ENCODE measurements around the gene ETS1.
A peak's percentile ranks its signal among the peaks of the same experiment; 100 is the strongest.

The ETS1 gene

GRCh38 chr11:128522055-128522942 lies 65.1 kb downstream of the ETS1 start:
- H3K4me3 ChIP-seq (replicated peaks; ENCODE audit: low read depth, low read length): peak overlapping the region; percentile 84

GRCh38 chr11:128521682-128522054 lies 65.7 kb downstream of the ETS1 start:
- H3K4me3 ChIP-seq (replicated peaks; ENCODE audit: low read depth, low read length): peak overlapping the region; percentile 84
- TF ChIP-seq CTCF (IDR thresholded peaks at IDR 0.05; ENCODE audit: low read depth, low read length, missing control alignments): no peak
- DNase-seq (ENCODE audit: extremely low read depth, low read depth): no peak

More at GRCh38 chr11:128522055-128522942, 65.1 kb downstream of the ETS1 start:
- peak; percentile 91 for DNase-seq (ENCODE audit: extremely low read depth, low read depth)
- TF ChIP-seq CTCF (IDR thresholded peaks at IDR 0.05; ENCODE audit: low read depth, low read length, missing control alignments): no peak

DNA sequence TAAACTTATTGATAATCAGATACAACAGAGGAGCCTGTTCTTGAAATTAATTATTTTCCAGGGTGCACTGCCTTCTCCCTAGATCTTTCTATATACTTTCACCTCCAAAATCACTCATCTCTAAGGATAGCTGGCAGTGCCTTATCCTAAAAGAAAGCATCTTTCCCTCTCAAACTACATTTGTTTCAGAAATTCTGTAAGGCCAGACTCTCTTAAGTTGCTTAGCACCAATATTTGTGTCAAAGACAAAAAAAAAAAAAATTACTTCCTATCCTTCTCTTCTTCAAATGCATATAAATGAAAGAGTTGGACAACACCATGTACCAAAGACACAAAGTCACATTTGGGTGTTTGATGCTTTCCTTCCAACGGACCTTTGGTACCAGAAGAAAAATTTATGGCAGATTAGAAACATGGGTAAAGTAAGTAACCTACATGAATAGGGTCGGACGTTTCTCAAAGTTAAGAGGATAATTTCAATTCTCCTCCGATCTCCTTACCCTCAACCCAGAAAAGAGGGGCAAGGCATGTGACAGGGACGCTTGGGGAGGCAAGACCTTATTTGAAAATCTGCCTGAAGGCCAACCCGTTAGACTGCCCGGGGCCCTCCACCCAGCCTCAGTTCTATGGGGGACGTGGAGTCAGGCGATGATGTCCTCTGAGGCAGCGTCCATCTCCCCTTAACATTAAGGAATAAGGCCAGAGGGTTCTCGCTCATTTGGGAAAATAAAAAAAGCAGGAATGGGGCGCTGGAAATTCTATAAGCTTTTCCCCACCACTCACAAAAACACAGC lies 66.3 kb downstream of the ETS1 start:
- peak; percentile 5 for TF ChIP-seq CTCF (IDR thresholded peaks at IDR 0.05; ENCODE audit: low read depth, low read length, missing control alignments)
- peak overlapping the region; percentile 84 for H3K4me3 ChIP-seq (replicated peaks; ENCODE audit: low read depth, low read length)
- no peak for DNase-seq (ENCODE audit: extremely low read depth, low read depth)

- no peak for TF ChIP-seq CTCF (IDR thresholded peaks at IDR 0.05; ENCODE audit: low read depth, low read length, missing control alignments)
- H3K4me3 ChIP-seq (replicated peaks; ENCODE audit: low read depth, low read length): peak overlapping the region; percentile 84
- no peak for DNase-seq (ENCODE audit: extremely low read depth, low read depth)
These were observed 67.0 kb downstream of the ETS1 start for GRCh38 chr11:128520206-128520887.

DNA sequence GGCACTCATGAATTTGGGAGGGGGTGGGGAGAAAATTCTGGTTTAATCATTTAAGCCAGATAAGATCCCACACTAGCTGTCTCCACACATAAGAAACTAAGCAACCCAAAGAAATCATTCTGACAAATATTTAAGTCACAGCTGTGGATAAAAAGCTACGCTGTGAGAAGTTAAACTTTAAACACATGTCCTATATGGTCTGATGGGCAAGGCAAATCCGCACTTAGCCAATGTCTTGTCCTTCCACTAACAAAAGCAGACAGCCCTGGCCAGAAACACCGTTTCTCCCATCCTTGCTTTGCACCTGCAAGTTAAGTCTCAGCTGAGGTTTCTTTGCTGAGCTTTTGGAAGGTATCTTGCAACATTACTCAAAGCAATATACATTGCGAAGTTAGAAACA lies 68.0 kb downstream of the ETS1 start:
- no peak for DNase-seq (ENCODE audit: extremely low read depth, low read depth)
- TF ChIP-seq CTCF (IDR thresholded peaks at IDR 0.05; ENCODE audit: low read depth, low read length, missing control alignments): no peak
- H3K4me3 ChIP-seq (replicated peaks; ENCODE audit: low read depth, low read length): peak overlapping the region; percentile 84

GRCh38 chr11:128518493-128519207 lies 68.7 kb downstream of the ETS1 start:
- no peak for TF ChIP-seq CTCF (IDR thresholded peaks at IDR 0.05; ENCODE audit: low read depth, low read length, missing control alignments)
- peak overlapping the region; percentile 84 for H3K4me3 ChIP-seq (replicated peaks; ENCODE audit: low read depth, low read length)

More at GRCh38 chr11:128518493-128519207, 68.7 kb downstream of the ETS1 start:
- no peak for DNase-seq (ENCODE audit: extremely low read depth, low read depth)

All from HFF-Myc (cell line).